Measurements from ENCODE around the gene OR1F1.
A peak's percentile ranks its signal among the peaks of the same experiment; 100 is the strongest.

The OR1F1 gene

GRCh38 chr16:3192476-3193019 lies 4.5 kb downstream of the OR1F1 start:
- no peak overlapping the region for H3K14ac ChIP-seq (ENCODE audit: low read length)
- H3K4me2 ChIP-seq (ENCODE audit: insufficient read depth, low read length, poor library complexity, severe bottlenecking): no peak overlapping the region
- H3K4me1 ChIP-seq (ENCODE audit: control insufficient read depth in 2 of 2, insufficient read depth in 1 of 2, low read depth in 1 of 2, low read length in 2 of 2): no peaks in the 10 kb centered on the region
- H3K4ac ChIP-seq (ENCODE audit: low read length): no peak overlapping the region
- H2BK120ac ChIP-seq (ENCODE audit: low read depth, low read length): no peak overlapping the region
- no peak overlapping the region for H2BK15ac ChIP-seq (ENCODE audit: low read length)
- no peak overlapping the region for H3K27ac ChIP-seq (replicated peaks; ENCODE audit: low read length)
- H3K18ac ChIP-seq (ENCODE audit: low read length): no peak overlapping the region
- peaks cover 0 to 2% of the 10 kb centered on the region in 2 donors for H3K9me3 ChIP-seq (replicated peaks in 1 of 2; ENCODE audit: control insufficient read depth in 2 of 2, insufficient read depth in 1 of 2, low read depth in 1 of 2, low read length in 2 of 2)
- WGBS, 2 donors (ENCODE audit: extremely low coverage in 2 of 2, insufficient read length in 2 of 2, insufficient replicate concordance in 1 of 2): no CpG with 5 or more reads among the region's 36 CpGs
- peaks cover 2 to 34% (median 17%) of the 10 kb centered on the region in 3 experiments for H3K27me3 ChIP-seq (ENCODE audit: control insufficient read depth in 3 of 3, insufficient read depth in 3 of 3, low read depth in 1 of 3, low read length in 3 of 3)
- no peaks in the 10 kb centered on the region for H3K79me1 ChIP-seq (ENCODE audit: low read depth, low read length)
- no peak overlapping the region for H3K9ac ChIP-seq (ENCODE audit: low read depth, low read length, poor library complexity)
- no peak overlapping the region for H2BK12ac ChIP-seq (ENCODE audit: low read length)
- H4K8ac ChIP-seq (ENCODE audit: low read depth, low read length): no peak overlapping the region
- no peak overlapping the region for H3K23ac ChIP-seq (ENCODE audit: low read depth, low read length, poor library complexity)
- H2AK5ac ChIP-seq (ENCODE audit: low read depth, low read length): no peak overlapping the region
- H2AFZ ChIP-seq (ENCODE audit: low read length): no peak overlapping the region
- no peak overlapping the region for H3K4me3 ChIP-seq (ENCODE audit: low read length in 2 of 2)
- H2BK5ac ChIP-seq (ENCODE audit: low read length): no peak overlapping the region
- H4K91ac ChIP-seq (ENCODE audit: low read depth, low read length, poor library complexity): no peak overlapping the region
- H3K36me3 ChIP-seq (replicated peaks in 1 of 2; ENCODE audit: control insufficient read depth in 2 of 2, insufficient read depth in 2 of 2, low read length in 2 of 2): no peaks in the 10 kb centered on the region
- no peak for DNase-seq (ENCODE audit: low spot score)

DNA sequence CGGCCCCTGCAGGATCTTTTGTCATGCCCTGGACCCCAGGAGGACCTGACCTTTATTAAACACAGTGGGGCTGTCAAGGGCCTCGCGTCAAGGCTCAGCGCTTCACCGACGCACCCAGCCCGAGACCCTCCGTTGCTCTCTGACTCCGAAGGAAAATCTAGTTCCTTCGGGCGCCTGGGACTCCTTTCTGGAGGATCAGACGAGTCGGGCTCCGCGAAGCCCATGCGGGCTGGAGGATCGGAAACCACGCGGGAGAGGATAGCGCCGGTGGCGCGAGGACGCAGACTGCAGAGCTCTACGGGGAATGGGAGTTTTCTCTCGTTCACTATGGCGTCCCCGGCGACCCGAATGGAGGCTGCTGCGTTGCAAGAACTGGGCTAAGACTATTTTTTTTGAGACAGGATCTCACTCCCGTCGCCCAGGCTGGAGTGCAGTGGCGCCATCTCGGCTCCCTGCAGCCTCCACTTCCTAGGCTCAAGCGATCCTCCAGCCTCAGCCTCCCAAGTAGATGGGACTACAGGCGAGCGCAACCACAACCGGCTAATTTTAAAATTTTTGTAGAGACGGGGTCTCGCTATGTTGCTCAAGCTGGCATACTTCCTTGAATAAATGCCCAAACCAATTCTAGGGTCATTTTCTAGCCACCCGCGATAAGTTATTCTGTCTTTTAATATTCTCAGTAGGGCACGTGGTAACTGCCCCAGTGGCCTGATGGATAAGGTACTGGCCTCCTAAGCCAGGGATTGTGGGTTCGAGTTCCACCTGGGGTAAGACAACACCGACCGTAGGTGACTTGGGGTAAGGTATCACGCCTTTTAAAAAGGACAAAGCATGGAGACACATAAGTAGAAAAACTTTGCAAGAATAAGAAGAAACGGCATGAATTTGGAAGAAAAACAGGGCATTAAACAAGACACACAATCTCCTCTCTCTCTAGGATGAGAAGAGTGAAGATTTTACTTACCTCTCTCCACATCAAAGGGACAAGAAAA lies 5.5 kb downstream of the OR1F1 start:
- Histone ChIP-seq H3K14ac (ENCODE audit: low read length) (no peak overlapping the region), H2BK5ac (ENCODE audit: low read length) (no peak overlapping the region), H3K23ac (ENCODE audit: low read depth, low read length, poor library complexity) (no peak overlapping the region), H3K4me1 (ENCODE audit: control insufficient read depth in 2 of 2, insufficient read depth in 1 of 2, low read depth in 1 of 2, low read length in 2 of 2) (no peaks in the 10 kb centered on the region), H3K79me1 (ENCODE audit: low read depth, low read length) (no peaks in the 10 kb centered on the region), H3K4me3 (ENCODE audit: low read length in 2 of 2) (no peak overlapping the region), H3K9me3 (replicated peaks in 1 of 2; ENCODE audit: control insufficient read depth in 2 of 2, insufficient read depth in 1 of 2, low read depth in 1 of 2, low read length in 2 of 2) (peaks cover 0 to 2% of the 10 kb centered on the region in 2 donors), H3K18ac (ENCODE audit: low read length) (no peak overlapping the region), H4K91ac (ENCODE audit: low read depth, low read length, poor library complexity) (no peak overlapping the region), H2BK15ac (ENCODE audit: low read length) (no peak overlapping the region), H4K8ac (ENCODE audit: low read depth, low read length) (no peak overlapping the region), H3K4me2 (ENCODE audit: insufficient read depth, low read length, poor library complexity, severe bottlenecking) (no peak overlapping the region), H3K27ac (replicated peaks; ENCODE audit: low read length) (no peak overlapping the region), H3K36me3 (replicated peaks in 1 of 2; ENCODE audit: control insufficient read depth in 2 of 2, insufficient read depth in 2 of 2, low read length in 2 of 2) (no peaks in the 10 kb centered on the region), H3K9ac (ENCODE audit: low read depth, low read length, poor library complexity) (no peak overlapping the region), H2AK5ac (ENCODE audit: low read depth, low read length) (no peak overlapping the region), H3K27me3 (ENCODE audit: control insufficient read depth in 3 of 3, insufficient read depth in 3 of 3, low read depth in 1 of 3, low read length in 3 of 3) (peaks cover 2 to 33% (median 23%) of the 10 kb centered on the region in 3 experiments), H2BK120ac (ENCODE audit: low read depth, low read length) (no peak overlapping the region), H3K4ac (ENCODE audit: low read length) (no peak overlapping the region), H2AFZ (ENCODE audit: low read length) (no peak overlapping the region), H2BK12ac (ENCODE audit: low read length) (no peak overlapping the region)
- no peak for DNase-seq (ENCODE audit: low spot score)
- no CpG with 5 or more reads among the region's 49 CpGs for WGBS, 2 donors (ENCODE audit: extremely low coverage in 2 of 2, insufficient read length in 2 of 2, insufficient replicate concordance in 1 of 2)

GRCh38 chr16:3194792-3195191 lies 6.8 kb downstream of the OR1F1 start:
- DNase-seq (ENCODE audit: low spot score): no peak
- H3K4me3 ChIP-seq (ENCODE audit: low read length in 2 of 2): peak overlapping the region in 1 of 2 donors; percentile 27
- H2BK5ac ChIP-seq (ENCODE audit: low read length): no peak overlapping the region
- H2BK12ac ChIP-seq (ENCODE audit: low read length): no peak overlapping the region
- no peak overlapping the region for H3K4me2 ChIP-seq (ENCODE audit: insufficient read depth, low read length, poor library complexity, severe bottlenecking)
- H3K23ac ChIP-seq (ENCODE audit: low read depth, low read length, poor library complexity): no peak overlapping the region
- H4K91ac ChIP-seq (ENCODE audit: low read depth, low read length, poor library complexity): no peak overlapping the region
- H4K8ac ChIP-seq (ENCODE audit: low read depth, low read length): no peak overlapping the region
- no peak overlapping the region for H2AFZ ChIP-seq (ENCODE audit: low read length)
- H3K18ac ChIP-seq (ENCODE audit: low read length): no peak overlapping the region
- no peaks in the 10 kb centered on the region for H3K4me1 ChIP-seq (ENCODE audit: control insufficient read depth in 2 of 2, insufficient read depth in 1 of 2, low read depth in 1 of 2, low read length in 2 of 2)
- no CpG with 5 or more reads among the region's 20 CpGs for WGBS, 2 donors (ENCODE audit: extremely low coverage in 2 of 2, insufficient read length in 2 of 2, insufficient replicate concordance in 1 of 2)
- no peak overlapping the region for H2BK120ac ChIP-seq (ENCODE audit: low read depth, low read length)
- no peaks in the 10 kb centered on the region for H3K36me3 ChIP-seq (replicated peaks in 1 of 2; ENCODE audit: control insufficient read depth in 2 of 2, insufficient read depth in 2 of 2, low read length in 2 of 2)
- no peak overlapping the region for H3K9ac ChIP-seq (ENCODE audit: low read depth, low read length, poor library complexity)
- H3K27ac ChIP-seq (replicated peaks; ENCODE audit: low read length): no peak overlapping the region
- H3K14ac ChIP-seq (ENCODE audit: low read length): no peak overlapping the region
- H2BK15ac ChIP-seq (ENCODE audit: low read length): no peak overlapping the region
- no peaks in the 10 kb centered on the region for H3K79me1 ChIP-seq (ENCODE audit: low read depth, low read length)
- no peak overlapping the region for H2AK5ac ChIP-seq (ENCODE audit: low read depth, low read length)
- peaks cover 0 to 2% of the 10 kb centered on the region in 2 donors for H3K9me3 ChIP-seq (replicated peaks in 1 of 2; ENCODE audit: control insufficient read depth in 2 of 2, insufficient read depth in 1 of 2, low read depth in 1 of 2, low read length in 2 of 2)
- no peak overlapping the region for H3K4ac ChIP-seq (ENCODE audit: low read length)
- peaks cover 2 to 22% (median 20%) of the 10 kb centered on the region in 3 experiments for H3K27me3 ChIP-seq (ENCODE audit: control insufficient read depth in 3 of 3, insufficient read depth in 3 of 3, low read depth in 1 of 3, low read length in 3 of 3)

GRCh38 chr16:3195975-3196374 lies 8.0 kb downstream of the OR1F1 start:
- H3K27me3 ChIP-seq (ENCODE audit: control insufficient read depth in 3 of 3, insufficient read depth in 3 of 3, low read depth in 1 of 3, low read length in 3 of 3): peaks cover 0 to 14% (median 8%) of the 10 kb centered on the region in 3 experiments
- peaks cover 0 to 2% of the 10 kb centered on the region in 2 donors for H3K9me3 ChIP-seq (replicated peaks in 1 of 2; ENCODE audit: control insufficient read depth in 2 of 2, insufficient read depth in 1 of 2, low read depth in 1 of 2, low read length in 2 of 2)
- no peak overlapping the region for H2BK5ac ChIP-seq (ENCODE audit: low read length)
- no peak overlapping the region for H4K91ac ChIP-seq (ENCODE audit: low read depth, low read length, poor library complexity)
- no peak overlapping the region for H3K4ac ChIP-seq (ENCODE audit: low read length)
- H2BK15ac ChIP-seq (ENCODE audit: low read length): no peak overlapping the region
- no peak overlapping the region for H3K27ac ChIP-seq (replicated peaks; ENCODE audit: low read length)
- H3K4me1 ChIP-seq (ENCODE audit: control insufficient read depth in 2 of 2, insufficient read depth in 1 of 2, low read depth in 1 of 2, low read length in 2 of 2): no peaks in the 10 kb centered on the region
- H2AFZ ChIP-seq (ENCODE audit: low read length): no peak overlapping the region
- no peak overlapping the region for H3K18ac ChIP-seq (ENCODE audit: low read length)
- peak overlapping the region; percentile 70 for H3K23ac ChIP-seq (ENCODE audit: low read depth, low read length, poor library complexity)
- no CpG with 5 or more reads among the region's 10 CpGs for WGBS, 2 donors (ENCODE audit: extremely low coverage in 2 of 2, insufficient read length in 2 of 2, insufficient replicate concordance in 1 of 2)
- no peak overlapping the region for H2AK5ac ChIP-seq (ENCODE audit: low read depth, low read length)
- H3K4me2 ChIP-seq (ENCODE audit: insufficient read depth, low read length, poor library complexity, severe bottlenecking): no peak overlapping the region
- DNase-seq (ENCODE audit: low spot score): no peak
- H2BK12ac ChIP-seq (ENCODE audit: low read length): no peak overlapping the region
- H3K36me3 ChIP-seq (replicated peaks in 1 of 2; ENCODE audit: control insufficient read depth in 2 of 2, insufficient read depth in 2 of 2, low read length in 2 of 2): no peaks in the 10 kb centered on the region
- no peak overlapping the region for H3K14ac ChIP-seq (ENCODE audit: low read length)
- no peak overlapping the region for H2BK120ac ChIP-seq (ENCODE audit: low read depth, low read length)
- H3K79me1 ChIP-seq (ENCODE audit: low read depth, low read length): no peaks in the 10 kb centered on the region
- H3K4me3 ChIP-seq (ENCODE audit: low read length in 2 of 2): no peak overlapping the region
- no peak overlapping the region for H3K9ac ChIP-seq (ENCODE audit: low read depth, low read length, poor library complexity)
- no peak overlapping the region for H4K8ac ChIP-seq (ENCODE audit: low read depth, low read length)
